Activated T-cell treated with anti-CD3 and anti-CD28 coated beads, Interleukin-2, amount 50 U/mL, for 24 hours (primary cell): ENCODE results near the gene IQSEC1.

ENCODE experiments used
- DNase-seq: peaks from one replicate; pipeline ENCODE4 v3.0.0-alpha.2; 2020
- H3K27ac Mint-ChIP-seq: 2 replicates; pipeline ENCODE4 v1.8.0; 2020; ENCODE audit warnings: mild to moderate bottlenecking, mixed read lengths
- H3K27me3 Mint-ChIP-seq: 2 replicates; pipeline ENCODE4 v1.8.0; 2020; ENCODE audit warnings: mixed read lengths
- H3K36me3 Mint-ChIP-seq: 2 replicates; pipeline ENCODE4 v1.8.0; 2020; ENCODE audit warnings: low read depth, mixed read lengths
- H3K4me1 Mint-ChIP-seq: 2 replicates; pipeline ENCODE4 v1.8.0; 2020; ENCODE audit warnings: low read depth, mixed read lengths
- H3K4me3 Mint-ChIP-seq: 2 replicates; pipeline ENCODE4 v1.8.0; 2020; ENCODE audit warnings: mild to moderate bottlenecking, moderate library complexity, mixed read lengths
- H3K9me3 Mint-ChIP-seq: 2 replicates; pipeline ENCODE4 v1.8.0; 2020; ENCODE audit warnings: mixed read lengths

IQSEC1 gene

DNA sequence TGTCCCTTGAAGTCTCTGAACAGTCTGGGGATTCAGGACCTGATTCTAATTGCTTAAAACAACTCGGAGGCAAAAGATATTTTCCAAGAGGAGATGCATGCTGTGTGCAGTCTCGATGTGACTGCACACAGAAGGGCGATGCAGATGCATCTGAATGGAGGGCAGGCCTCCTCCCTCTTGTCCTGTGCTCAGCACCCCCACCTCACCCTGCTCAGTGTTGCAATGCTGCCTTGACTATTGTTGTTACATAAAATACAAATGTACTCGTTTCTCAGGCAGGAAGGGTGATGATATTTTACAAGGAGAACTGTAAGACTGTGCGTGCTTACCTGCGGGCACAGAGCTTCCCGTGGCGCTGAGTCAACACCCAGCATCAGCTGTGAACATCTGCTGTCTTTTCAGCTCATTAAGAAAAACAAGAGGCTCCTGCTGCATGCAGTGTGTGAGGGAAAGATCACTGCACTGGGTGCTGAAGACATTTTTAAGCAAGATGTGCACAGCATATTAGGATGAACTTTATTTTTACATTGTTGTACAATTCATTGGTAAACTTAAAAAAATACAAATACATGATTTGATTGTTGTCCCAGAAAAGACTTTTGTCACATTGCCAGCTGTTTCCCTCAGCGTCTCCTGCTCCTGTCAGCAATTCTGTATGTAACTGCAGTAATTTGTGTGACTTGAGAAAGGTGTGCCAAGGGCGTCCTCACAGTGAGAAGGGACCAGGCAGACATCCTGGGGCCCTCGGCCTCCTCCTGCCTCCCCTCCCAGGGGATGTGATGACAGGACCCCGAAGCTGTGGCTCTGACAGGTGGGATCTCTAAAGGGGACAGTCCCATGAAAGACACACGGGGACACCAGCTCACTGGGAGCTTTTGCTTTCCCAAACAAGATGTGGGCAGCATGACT is 175.6 kb downstream of the IQSEC1 start:
- Mint-ChIP-seq H3K4me3 (no peak overlapping the region), H3K9me3 (no peaks in the 10 kb centered on the region), H3K36me3 (peaks cover 30% of the 10 kb centered on the region), H3K4me1 (peaks cover 10% of the 10 kb centered on the region), H3K27me3 (no peaks in the 10 kb centered on the region), H3K27ac (peak overlapping the region; percentile 31)
- DNase-seq, result no peak

DNA sequence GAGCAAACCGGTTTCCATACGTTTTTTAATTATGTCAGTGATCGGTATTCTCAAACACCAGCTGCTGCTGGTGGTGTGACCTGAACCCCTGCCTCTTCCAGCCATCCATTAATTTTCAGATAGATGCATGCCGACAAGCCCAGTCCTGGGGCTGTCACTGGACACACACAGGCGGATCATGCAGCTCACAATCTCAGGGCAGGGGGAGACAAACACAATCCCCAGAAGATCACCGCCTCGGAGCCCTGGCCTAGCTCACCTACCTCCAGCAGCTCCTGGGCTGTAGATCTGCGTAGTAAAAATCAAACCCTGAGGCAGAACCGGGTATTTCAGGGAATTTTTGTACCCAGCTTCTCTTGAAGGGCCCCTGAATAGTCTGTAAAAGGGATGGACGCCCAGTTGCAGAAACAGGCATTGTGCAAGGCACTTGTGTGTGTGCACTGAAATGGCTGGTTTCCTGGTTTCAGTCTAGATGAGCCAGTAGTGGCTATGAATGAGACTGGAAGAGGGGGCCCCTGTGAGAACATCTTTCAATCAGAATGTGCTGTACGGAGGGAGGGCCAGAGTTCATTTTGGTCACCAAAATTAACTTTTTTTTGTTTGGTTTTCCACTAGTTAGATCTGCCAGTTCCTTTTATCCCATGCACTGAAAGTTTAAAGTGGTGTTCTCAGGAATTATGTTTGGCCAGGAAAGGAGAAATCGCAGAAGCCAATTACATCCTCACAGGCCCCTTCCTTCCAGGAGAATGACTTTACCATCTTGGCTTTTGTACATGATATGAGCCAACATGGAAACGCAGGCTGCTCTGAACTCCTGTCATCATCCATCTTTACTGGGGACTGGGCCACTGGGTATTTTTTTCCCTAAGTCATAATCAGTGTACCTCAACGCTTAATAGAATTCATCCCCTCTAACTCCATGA is 176.9 kb downstream of the IQSEC1 start:
- H3K9me3 Mint-ChIP-seq, result no peaks in the 10 kb centered on the region
- no peak overlapping the region for H3K4me3 Mint-ChIP-seq
- no peaks in the 10 kb centered on the region for H3K27me3 Mint-ChIP-seq
- peaks cover 14% of the 10 kb centered on the region for H3K4me1 Mint-ChIP-seq
- no peak for DNase-seq
- peak overlapping the region; percentile 9 for H3K27ac Mint-ChIP-seq
- H3K36me3 Mint-ChIP-seq, result peaks cover 18% of the 10 kb centered on the region

DNA sequence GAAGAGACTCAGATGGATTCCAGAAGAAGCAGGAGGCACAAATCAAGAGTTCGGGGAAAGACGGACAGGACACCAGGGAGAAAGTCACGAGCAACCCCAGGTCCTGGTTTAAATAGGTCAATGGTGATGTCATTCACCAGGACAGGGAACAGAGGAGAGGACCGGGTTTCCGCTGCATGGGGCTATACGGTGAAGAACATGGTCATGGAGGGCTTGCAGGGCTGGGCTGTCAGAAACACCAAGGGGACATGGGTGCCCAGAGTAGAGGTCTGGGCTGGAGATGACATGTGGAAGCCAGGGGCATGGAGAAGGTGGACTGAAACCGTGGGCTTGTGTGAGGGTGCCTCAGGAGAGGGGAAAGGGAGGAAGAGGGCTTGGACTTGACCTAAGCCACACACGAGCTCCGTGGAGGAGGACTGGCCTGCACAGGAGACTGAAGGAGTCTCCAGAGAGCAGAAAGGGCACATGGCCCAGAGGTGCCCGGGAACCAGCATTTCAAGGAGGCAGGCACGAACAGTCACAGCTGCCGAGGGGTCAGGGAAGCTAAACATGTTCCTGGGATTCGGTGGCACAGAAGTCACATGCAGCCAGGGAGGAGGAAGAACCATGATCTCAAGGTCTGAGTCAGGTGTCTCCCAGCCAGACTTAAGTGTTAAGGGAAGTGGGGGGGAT is 177.7 kb downstream of the IQSEC1 start:
- H3K36me3 Mint-ChIP-seq, result peaks cover 15% of the 10 kb centered on the region
- H3K4me3 Mint-ChIP-seq, result no peak overlapping the region
- H3K4me1 Mint-ChIP-seq, result peaks cover 14% of the 10 kb centered on the region
- peaks cover 5% of the 10 kb centered on the region for H3K27me3 Mint-ChIP-seq
- DNase-seq, result no peak
- no peaks in the 10 kb centered on the region for H3K9me3 Mint-ChIP-seq
- H3K27ac Mint-ChIP-seq, result peak overlapping the region; percentile 9

GRCh38 chr3:12894629-12895028 is 178.6 kb downstream of the IQSEC1 start:
- Mint-ChIP-seq H3K27me3 (peaks cover 12% of the 10 kb centered on the region), H3K4me3 (no peak overlapping the region), H3K36me3 (peaks cover 10% of the 10 kb centered on the region), H3K9me3 (no peaks in the 10 kb centered on the region), H3K4me1 (peaks cover 14% of the 10 kb centered on the region), H3K27ac (no peak overlapping the region)
- no peak for DNase-seq

- Mint-ChIP-seq H3K27me3 (peaks cover 16% of the 10 kb centered on the region), H3K4me1 (peaks cover 14% of the 10 kb centered on the region), H3K36me3 (peaks cover 4% of the 10 kb centered on the region), H3K27ac (no peak overlapping the region), H3K4me3 (no peak overlapping the region), H3K9me3 (no peaks in the 10 kb centered on the region)
- DNase-seq, result no peak
Observed at GRCh38 chr3:12893852-12894251, 179.4 kb downstream of the IQSEC1 start.

DNA sequence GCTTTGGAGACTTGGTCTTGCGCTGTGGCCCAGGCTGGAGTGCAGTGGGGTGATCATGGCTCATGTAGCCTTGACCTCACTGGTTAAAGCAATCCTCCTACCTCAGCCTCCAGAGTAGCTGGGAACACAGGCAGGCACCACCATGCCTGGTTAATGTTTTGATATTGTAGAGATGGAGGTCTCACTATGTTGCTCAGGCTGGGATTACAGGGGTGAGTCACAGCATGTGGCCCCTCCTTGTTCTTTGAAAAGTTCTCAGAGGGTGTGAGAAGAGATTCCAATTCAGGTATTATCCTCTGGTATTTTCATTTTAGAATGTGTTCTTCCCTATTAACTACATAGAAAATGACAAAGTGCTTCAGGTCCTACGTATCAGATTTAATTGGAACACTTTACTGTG is 180.0 kb downstream of the IQSEC1 start:
- Mint-ChIP-seq H3K4me1 (peaks cover 14% of the 10 kb centered on the region), H3K36me3 (no peaks in the 10 kb centered on the region), H3K9me3 (no peaks in the 10 kb centered on the region), H3K4me3 (no peak overlapping the region), H3K27ac (no peak overlapping the region), H3K27me3 (peaks cover 20% of the 10 kb centered on the region)
- no peak for DNase-seq

DNA sequence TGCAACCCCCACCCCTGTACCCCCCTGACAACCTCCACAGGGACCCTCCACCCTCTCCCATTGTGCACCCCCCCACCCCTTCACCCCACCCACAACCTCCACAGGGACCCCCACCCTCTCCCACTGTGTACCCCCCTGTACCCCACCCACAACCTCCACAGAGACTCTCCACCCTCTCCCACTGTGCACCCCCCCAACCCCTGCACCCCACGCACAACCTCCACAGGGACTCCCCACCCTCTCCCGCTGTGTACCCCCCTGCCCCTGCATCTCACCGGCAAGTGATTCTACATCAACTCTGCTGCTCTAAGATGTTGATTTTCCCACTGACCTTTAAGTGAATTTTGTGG is 180.4 kb downstream of the IQSEC1 start:
- Mint-ChIP-seq H3K36me3 (no peaks in the 10 kb centered on the region), H3K27me3 (peaks cover 21% of the 10 kb centered on the region), H3K27ac (no peak overlapping the region), H3K4me1 (peaks cover 14% of the 10 kb centered on the region), H3K4me3 (no peak overlapping the region), H3K9me3 (no peaks in the 10 kb centered on the region)
- DNase-seq, result no peak

DNA sequence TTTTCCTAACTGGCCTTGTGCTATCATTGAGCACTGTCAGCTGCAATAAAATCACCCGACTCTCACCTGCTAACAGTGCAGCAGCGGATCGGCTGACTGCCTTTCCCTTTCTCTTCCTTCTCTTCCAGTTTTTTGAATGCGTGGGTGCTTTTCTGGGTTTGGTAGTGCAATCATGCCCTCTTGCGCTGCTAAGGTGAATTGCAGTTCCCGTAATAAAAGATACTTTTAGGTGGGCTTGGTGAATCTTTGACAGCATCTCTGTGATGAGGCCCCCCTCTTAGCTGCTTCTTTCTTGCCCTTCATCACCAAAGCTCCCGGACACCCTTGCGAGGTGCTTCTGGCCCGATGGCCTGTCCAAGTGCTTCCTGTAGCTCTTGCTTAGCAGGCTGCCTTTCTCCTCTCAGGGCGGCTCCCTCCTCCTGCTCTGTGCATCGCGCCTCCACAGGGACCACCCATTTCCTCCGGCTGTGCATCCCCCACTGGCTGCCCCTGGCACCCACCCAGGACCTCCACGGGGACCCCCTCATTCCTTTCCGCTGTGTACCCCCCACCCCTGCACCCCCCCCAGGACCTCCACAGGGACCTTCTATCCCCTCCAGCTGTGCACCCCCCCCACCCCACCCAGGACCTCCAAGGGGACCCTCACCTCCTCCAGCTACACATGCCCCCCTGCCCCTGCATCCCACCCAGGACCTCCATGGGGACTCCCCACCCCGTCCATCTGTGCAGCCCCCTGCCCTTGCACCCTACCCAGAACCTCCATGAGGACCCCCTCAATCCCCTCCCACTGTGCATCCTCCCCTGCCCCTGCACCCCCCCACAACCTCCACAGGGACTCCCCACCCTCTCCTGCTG is 181.0 kb downstream of the IQSEC1 start:
- peak; percentile 65 for DNase-seq
- H3K4me3 Mint-ChIP-seq, result peak overlapping the region; percentile 12

GRCh38 chr3:12891391-12891984 is 181.7 kb downstream of the IQSEC1 start:
- Mint-ChIP-seq H3K27ac (no peak overlapping the region), H3K4me1 (peaks cover 14% of the 10 kb centered on the region), H3K9me3 (no peaks in the 10 kb centered on the region), H3K36me3 (no peaks in the 10 kb centered on the region), H3K4me3 (peak overlapping the region; percentile 12), H3K27me3 (peaks cover 29% of the 10 kb centered on the region)
- no peak for DNase-seq

More for the DNA sequence above, 181.0 kb downstream of the IQSEC1 start:
- Mint-ChIP-seq H3K27ac (no peak overlapping the region), H3K36me3 (no peaks in the 10 kb centered on the region), H3K27me3 (peaks cover 24% of the 10 kb centered on the region), H3K4me1 (peaks cover 14% of the 10 kb centered on the region), H3K9me3 (no peaks in the 10 kb centered on the region)

GRCh38 chr3:12890610-12891390 is 182.4 kb downstream of the IQSEC1 start:
- H3K4me1 Mint-ChIP-seq, result peaks cover 19% of the 10 kb centered on the region
- no peaks in the 10 kb centered on the region for H3K9me3 Mint-ChIP-seq
- no peak for DNase-seq
- no peaks in the 10 kb centered on the region for H3K36me3 Mint-ChIP-seq
- H3K4me3 Mint-ChIP-seq, result no peak overlapping the region
- H3K27me3 Mint-ChIP-seq, result peaks cover 29% of the 10 kb centered on the region
- H3K27ac Mint-ChIP-seq, result no peak overlapping the region

DNA sequence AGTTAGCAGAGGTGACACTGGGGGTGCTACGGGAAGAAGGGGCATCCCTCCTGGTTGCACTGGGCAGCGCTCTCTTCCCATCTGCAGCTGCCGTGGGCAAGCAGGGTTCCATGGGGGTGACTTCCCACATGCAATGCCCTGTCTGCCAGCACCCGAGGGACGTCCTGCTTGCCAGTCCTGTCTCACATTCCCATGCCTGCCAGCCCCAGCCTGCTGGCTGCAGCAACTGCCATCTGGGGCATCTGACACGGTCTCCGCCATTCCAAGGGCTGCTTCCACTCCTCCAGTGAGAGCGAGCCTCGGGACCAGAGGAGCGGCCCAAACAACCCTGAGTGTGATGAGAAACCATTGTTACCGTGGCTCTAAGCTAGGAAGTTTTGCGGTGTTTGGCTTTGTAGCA is 186.5 kb downstream of the IQSEC1 start:
- Mint-ChIP-seq H3K36me3 (no peaks in the 10 kb centered on the region), H3K4me3 (no peak overlapping the region), H3K9me3 (no peaks in the 10 kb centered on the region), H3K27me3 (peaks cover 32% of the 10 kb centered on the region), H3K4me1 (peaks cover 12% of the 10 kb centered on the region), H3K27ac (no peak overlapping the region)
- DNase-seq, result no peak

DNA sequence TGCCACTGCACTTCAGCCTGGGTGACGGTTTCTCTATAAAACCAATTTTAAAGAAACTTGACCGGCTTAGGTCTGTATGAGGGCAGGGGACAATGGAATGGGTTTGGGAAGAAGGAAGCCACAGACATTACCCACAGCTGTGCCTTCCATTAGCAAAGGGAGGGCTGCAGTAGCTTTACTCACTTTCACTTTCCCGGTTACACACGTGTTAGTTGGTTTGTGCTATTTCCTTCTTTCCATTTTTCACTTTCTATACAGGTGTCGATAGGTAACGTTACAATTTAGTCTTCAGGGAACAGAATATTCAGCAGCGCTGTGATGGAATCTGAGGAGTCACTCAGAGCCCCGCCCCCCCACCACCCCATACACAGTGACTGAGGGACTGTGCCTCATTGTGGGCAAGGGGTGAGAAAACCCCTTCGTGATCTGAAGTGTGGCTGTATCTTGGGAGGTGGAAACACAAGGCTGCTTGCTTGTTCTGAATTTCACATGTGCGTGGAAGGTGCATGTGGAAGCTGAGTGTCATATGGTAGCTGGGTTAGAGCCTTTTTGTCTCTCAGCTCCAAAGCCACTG is 187.0 kb downstream of the IQSEC1 start:
- peaks cover 10% of the 10 kb centered on the region for H3K4me1 Mint-ChIP-seq
- H3K27me3 Mint-ChIP-seq, result peaks cover 32% of the 10 kb centered on the region
- no peak overlapping the region for H3K4me3 Mint-ChIP-seq
- no peaks in the 10 kb centered on the region for H3K36me3 Mint-ChIP-seq
- H3K9me3 Mint-ChIP-seq, result no peaks in the 10 kb centered on the region
- no peak overlapping the region for H3K27ac Mint-ChIP-seq
- DNase-seq, result no peak

DNA sequence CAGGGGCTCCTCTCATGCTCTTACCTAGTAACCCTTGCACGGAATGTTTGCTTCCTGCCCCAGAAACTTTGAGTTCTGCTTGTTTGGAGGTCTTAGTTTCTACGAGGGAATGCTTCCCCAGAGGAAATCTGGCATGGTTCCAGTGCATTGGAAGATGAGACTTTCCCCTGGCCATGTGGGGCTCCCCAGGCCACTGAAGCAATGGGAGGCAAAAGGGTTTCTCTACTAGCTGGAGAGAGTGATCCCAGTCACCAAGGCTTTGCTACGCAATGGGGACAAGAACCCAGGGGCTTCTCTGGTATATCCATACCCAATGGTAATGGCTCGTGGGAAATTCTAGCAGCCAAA is 187.7 kb downstream of the IQSEC1 start:
- Mint-ChIP-seq H3K4me3 (no peak overlapping the region), H3K27ac (no peak overlapping the region), H3K27me3 (peaks cover 28% of the 10 kb centered on the region), H3K9me3 (no peaks in the 10 kb centered on the region), H3K36me3 (no peaks in the 10 kb centered on the region), H3K4me1 (peaks cover 10% of the 10 kb centered on the region)
- DNase-seq, result no peak
